Measurements from ENCODE around the gene THTPA. TPM values are rescaled to one million over a fixed set of nuclear protein-coding genes. Genes with fewer than 3 reads are reported as not detected.
A peak's percentile ranks its signal among the peaks of the same experiment; 100 is the strongest.

The THTPA gene
- total and polyA plus RNA-seq, 2 donors (not counting 1 experiment from before 2014, with no cell fraction given), result 17.0 to 21.4 TPM

DNA sequence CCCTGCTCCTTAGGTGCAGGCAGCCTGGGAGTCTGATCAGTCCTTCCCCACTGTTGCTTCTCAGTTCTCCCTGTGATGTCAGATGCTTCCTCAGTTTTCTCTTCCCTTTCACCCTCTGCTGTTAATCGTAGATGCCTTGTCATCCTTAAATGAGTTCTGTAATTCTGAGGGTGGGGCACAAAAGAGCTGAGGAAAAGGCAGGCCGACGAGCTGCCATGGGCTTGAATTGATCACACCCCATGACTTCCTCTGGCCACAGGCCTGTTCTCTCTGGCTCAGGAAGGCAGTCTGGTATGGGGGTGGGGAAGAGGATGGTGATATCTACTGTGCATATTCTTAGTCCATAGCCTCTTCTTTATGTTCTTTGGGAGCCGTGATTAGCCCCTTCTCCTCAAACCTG is 16.8 kb downstream of the THTPA start:
- intact Hi-C loops (cut with micrococcal nuclease), result no loop called here
- TF ChIP-seq CTCF (IDR thresholded peaks at IDR 0.05) (no peak), EZH2 (IDR thresholded peaks at IDR 0.05; ENCODE audit: borderline replicate concordance, insufficient read depth, low read depth, low read length, poor library complexity, severe bottlenecking) (no peak)
- Histone ChIP-seq H4K20me1 (ENCODE audit: control insufficient read depth, insufficient read depth, low read length, poor library complexity, severe bottlenecking) (no peaks in the 10 kb centered on the region), H3K4me1 (ENCODE audit: control insufficient read depth in 2 of 2, insufficient read depth in 2 of 2, low read length in 2 of 2) (peaks cover 25 to 26% of the 10 kb centered on the region in 2 donors), H3K4me2 (replicated peaks; ENCODE audit: low read depth, low read length, poor library complexity, severe bottlenecking) (no peak overlapping the region), H3K79me2 (ENCODE audit: control insufficient read depth, insufficient read depth, low read length) (no peaks in the 10 kb centered on the region), H3K27me3 (replicated peaks in 1 of 4; ENCODE audit: control extremely low read depth in 1 of 4, control insufficient read depth in 3 of 4, insufficient read depth in 4 of 4, low read length in 3 of 4) (peaks cover 0 to 44% (median 20%) of the 10 kb centered on the region in 4 experiments), H3K9me3 (ENCODE audit: control extremely low read depth in 1 of 3, control insufficient read depth in 2 of 3, insufficient read depth in 1 of 3, low read length in 2 of 3) (peaks cover 0 to 13% (median 0%) of the 10 kb centered on the region in 3 donors), H3K27ac (ENCODE audit: low read length in 2 of 2) (no peak overlapping the region), H3K4me3 (ENCODE audit: control extremely low read depth in 1 of 5, extremely low read depth in 1 of 5, insufficient read depth in 1 of 5, low read depth in 2 of 5, low read length in 4 of 5) (no peak overlapping the region), H2AFZ (ENCODE audit: insufficient read depth, low read depth, low read length, poor library complexity, severe bottlenecking) (no peak overlapping the region), H3K9ac (ENCODE audit: low read length) (no peak overlapping the region), H3K36me3 (replicated peaks in 1 of 2; ENCODE audit: control extremely low read depth in 1 of 2, control insufficient read depth in 1 of 2, extremely low read depth in 1 of 2, insufficient read depth in 2 of 2, low read length in 1 of 2) (no peaks in the 10 kb centered on the region)
- no peaks in the 10 kb centered on the region for H3K9me3 Mint-ChIP-seq (ENCODE audit: insufficient read depth)
- DNase-seq (no peak), ATAC-seq (ENCODE audit: low read depth) (no peak)
- 67% methylated on average over 1 of the region's 4 CpGs for WGBS (ENCODE audit: insufficient coverage)
- H3K4me1 Mint-ChIP-seq, result peaks cover 23% of the 10 kb centered on the region
- no peak overlapping the region for H3K27ac Mint-ChIP-seq
- ChIA-PET POLR2A (no interaction called here), CTCF (interaction anchor here (0.5 to 9.3 kb wide), 3 partner anchors 16 to 114 kb away, joined by 3 to 61 read pairs (median 3); partner anchors contain the start of gene THTPA)
- H3K27me3 Mint-ChIP-seq, result peaks cover 48% of the 10 kb centered on the region
- no peak overlapping the region for H3K4me3 Mint-ChIP-seq

GRCh38 chr14:23573384-23574015 is 17.4 kb downstream of the THTPA start:
- H3K27ac Mint-ChIP-seq, result no peak overlapping the region
- H3K79me2 ChIP-seq (ENCODE audit: control insufficient read depth, insufficient read depth, low read length), result no peaks in the 10 kb centered on the region
- POLR2A ChIA-PET, result no interaction called here
- H3K27me3 ChIP-seq (replicated peaks in 1 of 4; ENCODE audit: control extremely low read depth in 1 of 4, control insufficient read depth in 3 of 4, insufficient read depth in 4 of 4, low read length in 3 of 4), result peaks cover 0 to 51% (median 23%) of the 10 kb centered on the region in 4 experiments
- 83% methylated on average over 5 of the region's 5 CpGs for WGBS (ENCODE audit: insufficient coverage)
- H3K9ac ChIP-seq (ENCODE audit: low read length), result no peak overlapping the region
- H3K9me3 Mint-ChIP-seq (ENCODE audit: insufficient read depth), result no peaks in the 10 kb centered on the region
- H3K4me1 ChIP-seq (ENCODE audit: control insufficient read depth in 2 of 2, insufficient read depth in 2 of 2, low read length in 2 of 2), result peaks cover 22 to 26% of the 10 kb centered on the region in 2 donors
- ATAC-seq (ENCODE audit: low read depth) (no peak), DNase-seq (peak; percentile 5)
- CTCF ChIA-PET, result interaction anchor here (0.5 to 9.3 kb wide), 3 partner anchors 15 to 115 kb away, joined by 3 to 61 read pairs (median 3); partner anchors contain the start of gene THTPA
- H3K9me3 ChIP-seq (ENCODE audit: control extremely low read depth in 1 of 3, control insufficient read depth in 2 of 3, insufficient read depth in 1 of 3, low read length in 2 of 3), result peaks cover 0 to 13% (median 0%) of the 10 kb centered on the region in 3 donors
- H3K36me3 ChIP-seq (replicated peaks in 1 of 2; ENCODE audit: control extremely low read depth in 1 of 2, control insufficient read depth in 1 of 2, extremely low read depth in 1 of 2, insufficient read depth in 2 of 2, low read length in 1 of 2), result no peaks in the 10 kb centered on the region
- H3K4me3 ChIP-seq (ENCODE audit: control extremely low read depth in 1 of 5, extremely low read depth in 1 of 5, insufficient read depth in 1 of 5, low read depth in 2 of 5, low read length in 4 of 5), result no peak overlapping the region
- no peak for TF ChIP-seq EZH2 (IDR thresholded peaks at IDR 0.05; ENCODE audit: borderline replicate concordance, insufficient read depth, low read depth, low read length, poor library complexity, severe bottlenecking)
- no peak for TF ChIP-seq CTCF (IDR thresholded peaks at IDR 0.05)
- peaks cover 18% of the 10 kb centered on the region for H3K4me1 Mint-ChIP-seq
- no peak overlapping the region for H3K4me3 Mint-ChIP-seq
- intact Hi-C loops (cut with micrococcal nuclease), result no loop called here
- peaks cover 52% of the 10 kb centered on the region for H3K27me3 Mint-ChIP-seq
- H3K4me2 ChIP-seq (replicated peaks; ENCODE audit: low read depth, low read length, poor library complexity, severe bottlenecking), result no peak overlapping the region
- H4K20me1 ChIP-seq (ENCODE audit: control insufficient read depth, insufficient read depth, low read length, poor library complexity, severe bottlenecking), result no peaks in the 10 kb centered on the region
- no peak overlapping the region for H2AFZ ChIP-seq (ENCODE audit: insufficient read depth, low read depth, low read length, poor library complexity, severe bottlenecking)
- no peak overlapping the region for H3K27ac ChIP-seq (ENCODE audit: low read length in 2 of 2)
